SK-N-SH (cell line): Measurements from ENCODE around the gene NELFB. TPM values are rescaled to one million over a fixed set of nuclear protein-coding genes. Genes with fewer than 3 reads are reported as not detected.

Experiments
- CTCF ChIA-PET: fragments of 300-600, 350-600 bp; formaldehyde crosslinking; extraction: SDS; loops from one replicate; lab custom pipeline; 2021; lab: Yijun Ruan, JAX
- POLR2A ChIA-PET: fragments of 350-600 bp; sonication (Branson Sonifier 250); formaldehyde crosslinking; extraction: SDS; loops from one replicate; lab custom pipeline; 2020; ENCODE audit warnings: antibody characterized with exemption, inconsistent platforms; lab: Yijun Ruan, JAX
- DNase-seq: peaks from one replicate; pipeline ENCODE4 v3.0.0; 2012
- H2AFZ ChIP-seq: fragments of 200-600 bp; sonication (generic); 2 replicates; pipeline ENCODE4 v1.8.1; 2016; ENCODE audit warnings: antibody characterized with exemption, mild to moderate bottlenecking, low read depth
- H3F3A ChIP-seq: fragments of 200-600 bp; sonication (generic); replicated peaks from 2 replicates; pipeline ENCODE3; 2016; ENCODE audit warnings: antibody characterized with exemption, mild to moderate bottlenecking; ENCODE audit not compliant: insufficient read depth
- H3K27ac ChIP-seq, 2 experiments: fragments of 200-500 bp in 1 of 2; fragments of 200-600 bp in 1 of 2; sonication (Bioruptor generic) in 1 of 2; sonication (generic), shearing (Covaris generic) in 1 of 2; 2 replicates each; pipeline versions ENCODE4 v1.5.1 to v1.6.1; 2014 to 2016; ENCODE audit warnings: low read depth in 2 of 2, inconsistent platforms in 1 of 2, low read length in 1 of 2, mild to moderate bottlenecking in 1 of 2, mixed read lengths in 1 of 2
- H3K27me3 ChIP-seq: fragments of 200-600 bp; sonication (generic), shearing (Covaris generic); 2 replicates; pipeline ENCODE4 v1.6.1; 2016; ENCODE audit warnings: mixed run types; ENCODE audit not compliant: insufficient read depth
- H3K36me3 ChIP-seq, 2 experiments: fragments of 200-500 bp in 1 of 2; fragments of 200-600 bp in 1 of 2; sonication (Bioruptor generic) in 1 of 2; sonication (generic) in 1 of 2; replicated peaks in 1 of 2; 2 replicates each; pipeline versions ENCODE3 to v1.5.1; 2014 to 2016; ENCODE audit warnings: low read length in 1 of 2, mild to moderate bottlenecking in 1 of 2; ENCODE audit not compliant: insufficient read depth in 2 of 2, control insufficient read depth in 1 of 2
- H3K4me1 ChIP-seq, 2 experiments: fragments of 200-500 bp in 1 of 2; fragments of 200-600 bp in 1 of 2; sonication (Bioruptor generic) in 1 of 2; sonication (generic), shearing (Covaris generic) in 1 of 2; 2 replicates each; pipeline versions ENCODE4 v1.5.1 to v1.6.1; 2014 to 2016; ENCODE audit warnings: low read depth in 1 of 2, low read length in 1 of 2, mixed run types in 1 of 2; ENCODE audit not compliant: insufficient read depth in 2 of 2, control insufficient read depth in 1 of 2
- H3K4me2 ChIP-seq: fragments of 200-600 bp; sonication (generic), shearing (Covaris generic); 2 replicates; pipeline ENCODE4 v1.6.1; 2017; ENCODE audit warnings: mixed run types
- H3K4me3 ChIP-seq, 2 experiments: fragments of 200-500 bp in 1 of 2; fragments of 200-600 bp in 1 of 2; sonication (Bioruptor generic) in 1 of 2; sonication (generic), shearing (Covaris generic) in 1 of 2; 2 replicates each; pipeline versions ENCODE4 v1.5.1 to v1.8.1; 2014 to 2016; ENCODE audit warnings: low read depth in 2 of 2, inconsistent platforms in 1 of 2, low read length in 1 of 2, mild to moderate bottlenecking in 1 of 2, mixed read lengths in 1 of 2, moderate library complexity in 1 of 2
- H3K79me2 ChIP-seq: fragments of 200-600 bp; sonication (generic); 2 replicates; pipeline ENCODE4 v1.8.1; 2017; ENCODE audit warnings: mild to moderate bottlenecking; ENCODE audit not compliant: insufficient read depth
- H3K9ac ChIP-seq: fragments of 200-600 bp; sonication (generic); 2 replicates; pipeline ENCODE4 v1.6.1; 2017; ENCODE audit warnings: mixed run types
- H3K9me2 ChIP-seq: fragments of 200-600 bp; sonication (generic); 2 replicates; pipeline ENCODE4 v1.6.1; 2017; ENCODE audit warnings: mixed run types
- H3K9me3 ChIP-seq: fragments of 200-600 bp; sonication (generic); 2 replicates; pipeline ENCODE4 v1.6.1; 2017; ENCODE audit warnings: mixed run types, mild to moderate bottlenecking, moderate library complexity
- H4K20me1 ChIP-seq: fragments of 200-600 bp; sonication (generic); 2 replicates; pipeline ENCODE4 v1.6.1; 2017; ENCODE audit warnings: mild to moderate bottlenecking, mixed run types; ENCODE audit not compliant: insufficient read depth
- CTCF ChIP-seq: fragments of 200-600 bp; sonication (generic); IDR thresholded peaks from 2 replicates; pipeline ENCODE4 v1.6.1; 2017; ENCODE audit warnings: antibody characterized with exemption, mild to moderate bottlenecking, moderate library complexity
- ELF1 ChIP-seq: IDR thresholded peaks from 2 replicates; pipeline ENCODE4 v1.4.0; 2012
- EP300 ChIP-seq, 2 experiments: IDR thresholded peaks; 2 replicates each; pipeline versions ENCODE4 v1.4.0 to v1.6.1; 2012; ENCODE audit warnings: borderline replicate concordance in 1 of 2, low read depth in 1 of 2, low read length in 1 of 2
- FOXJ3 ChIP-seq: sonication (generic); formaldehyde crosslinking; IDR thresholded peaks from 2 replicates; pipeline ENCODE4 v1.5.1; 2020; ENCODE audit warnings: mild to moderate bottlenecking, missing genetic modification reagents
- FOXM1 ChIP-seq: IDR thresholded peaks from 2 replicates; pipeline ENCODE4 v1.4.0; 2012; ENCODE audit warnings: low read depth, mild to moderate bottlenecking
- IRF3 ChIP-seq: fragments of 150-350 bp; IDR thresholded peaks from 2 replicates; pipeline ENCODE4 v1.6.1; 2016; ENCODE audit warnings: mild to moderate bottlenecking, low read depth, low read length
- JUND ChIP-seq: IDR thresholded peaks from 2 replicates; pipeline ENCODE4 v1.4.0; 2012
- MAX ChIP-seq: IDR thresholded peaks from 2 replicates; pipeline ENCODE4 v1.4.0; 2012; ENCODE audit warnings: low read depth
- MEF2A ChIP-seq: IDR thresholded peaks from 2 replicates; pipeline ENCODE4 v1.4.0; 2012; ENCODE audit warnings: low read depth, borderline replicate concordance
- MXI1 ChIP-seq: IDR thresholded peaks from 2 replicates; pipeline ENCODE4 v1.6.1; 2012; ENCODE audit warnings: mild to moderate bottlenecking, low read depth, low read length, improper control_type of control experiment
- NRF1 ChIP-seq: IDR thresholded peaks from 2 replicates; pipeline ENCODE4 v1.6.1; 2012; ENCODE audit warnings: low read depth, mild to moderate bottlenecking, low read length
- RCOR1 ChIP-seq: fragments of 150-350 bp; IDR thresholded peaks from 2 replicates; pipeline ENCODE4 v1.6.1; 2017; ENCODE audit warnings: antibody characterized with exemption, low read length
- RXRA ChIP-seq: IDR thresholded peaks from 2 replicates; pipeline ENCODE4 v1.4.0; 2012; ENCODE audit warnings: low read depth, mild to moderate bottlenecking, borderline replicate concordance
- SMC3 ChIP-seq: IDR thresholded peaks from 2 replicates; pipeline ENCODE4 v1.6.1; 2012; ENCODE audit warnings: low read depth, low read length, improper control_type of control experiment
- TAF1 ChIP-seq: IDR thresholded peaks from 2 replicates; pipeline ENCODE4 v1.6.1; 2012; ENCODE audit warnings: low read depth, mild to moderate bottlenecking, low read length, moderate library complexity, borderline replicate concordance
- TCF12 ChIP-seq: IDR thresholded peaks from 2 replicates; pipeline ENCODE4 v1.4.0; 2012
- TEAD4 ChIP-seq: IDR thresholded peaks from 2 replicates; pipeline ENCODE4 v1.4.0; 2012; ENCODE audit warnings: mild to moderate bottlenecking, borderline replicate concordance; ENCODE audit not compliant: insufficient read depth
- USF1 ChIP-seq: IDR thresholded peaks from 2 replicates; pipeline ENCODE4 v1.4.0; 2012; ENCODE audit warnings: low read depth, borderline replicate concordance
- YY1 ChIP-seq: IDR thresholded peaks from 2 replicates; pipeline ENCODE4 v1.4.0; 2012; ENCODE audit warnings: low read depth, mild to moderate bottlenecking
- WGBS: methylation state at CpG from one replicate; pipeline ENCODE4 v1.1.6; 2017; ENCODE audit warnings: low lambda C conversion rate; 5-methylcytosine and 5-hydroxymethylcytosine counted together
- polyA plus RNA-seq, 3 experiments: library from polyadenylated mRNA; depleted of rRNA; stranded (reverse); fragments of >200 nt; gene quantifications; 2 replicates each; pipeline ENCODE4 v1.2.3, GENCODE V29; 2012

The NELFB gene
- polyA plus RNA-seq, 1 of the 3 experiments (the other 2 are of a cell fraction), result 62.7 TPM

- TF ChIP-seq RXRA, result no peak
- no peak for TF ChIP-seq TAF1
- TF ChIP-seq MEF2A, result no peak
- no peak for TF ChIP-seq MAX
- TF ChIP-seq RCOR1, result no peak
- TF ChIP-seq IRF3, result no peak
- TF ChIP-seq TCF12, result no peak
- no peak for TF ChIP-seq ELF1
- no peak for TF ChIP-seq JUND
- no peak for TF ChIP-seq TEAD4
- CTCF ChIA-PET, result interaction anchor here (0.7 to 1.7 kb wide), 5 partner anchors 17 to 507 kb away, joined by 3 to 8 read pairs (median 3); no protein-coding TSS in a partner anchor
- 87% methylated on average over 26 of the region's 54 CpGs for WGBS
Measured at GRCh38 chr9:137278061-137278701, 23.1 kb downstream of the NELFB start.

GRCh38 chr9:137278721-137279711, 23.9 kb downstream of the NELFB start:
- ChIA-PET CTCF (interaction anchor here (0.7 to 1.4 kb wide), 4 partner anchors 14 to 507 kb away, joined by 3 read pairs; partner anchors contain the start of genes EXD3 and NOXA1), POLR2A (no interaction called here)
- Histone ChIP-seq H3K27ac (no peak overlapping the region), H4K20me1 (no peaks in the 10 kb centered on the region), H2AFZ (no peak overlapping the region), H3K27me3 (no peaks in the 10 kb centered on the region), H3K36me3 (peaks cover 0 to 3% of the 10 kb centered on the region in 2 experiments), H3K79me2 (no peaks in the 10 kb centered on the region), H3K4me1 (peaks cover 0 to 8% of the 10 kb centered on the region in 2 experiments; a peak in 2 of 4 replicates), H3K9me2 (no peaks in the 10 kb centered on the region), H3K9me3 (no peaks in the 10 kb centered on the region), H3K4me3 (no peak overlapping the region), H3K4me2 (no peak overlapping the region), H3F3A (peaks cover 11% of the 10 kb centered on the region), H3K9ac (no peak overlapping the region)
- WGBS, result 98% methylated on average over 99 of the region's 139 CpGs
- DNase-seq, result peak; percentile 19
- no peak for TF ChIP-seq YY1
- TF ChIP-seq MXI1, result no peak
- no peak for TF ChIP-seq JUND
- TF ChIP-seq ELF1, result no peak
- TF ChIP-seq RCOR1, result no peak
- no peak for TF ChIP-seq NRF1
- no peak for TF ChIP-seq TCF12
- TF ChIP-seq EP300 (IDR thresholded peaks at IDR 0.05; ENCODE audit: borderline replicate concordance in 1 of 2, low read depth in 1 of 2, low read length in 1 of 2), result no peak
- no peak for TF ChIP-seq MAX
- TF ChIP-seq CTCF, result no peak
- TF ChIP-seq FOXJ3 (CRISPR knock-in tag), result no peak
- no peak for TF ChIP-seq SMC3
- no peak for TF ChIP-seq FOXM1
- TF ChIP-seq USF1, result no peak

More at GRCh38 chr9:137278061-137278701, 23.1 kb downstream of the NELFB start:
- peak overlapping the region in 1 of 2 experiments; percentile 2; a peak in 1 of 4 replicates for H3K4me3 ChIP-seq
- peaks cover 0 to 11% of the 10 kb centered on the region in 2 experiments for H3K36me3 ChIP-seq
- H3K4me1 ChIP-seq, result peaks cover 0 to 8% of the 10 kb centered on the region in 2 experiments; a peak in 2 of 4 replicates
- H2AFZ ChIP-seq, result no peak overlapping the region
- H3K4me2 ChIP-seq, result no peak overlapping the region
- H3K9me2 ChIP-seq, result no peaks in the 10 kb centered on the region
- H3F3A ChIP-seq, result peaks cover 14% of the 10 kb centered on the region
- H3K27me3 ChIP-seq, result no peaks in the 10 kb centered on the region
- DNase-seq, result peak; percentile 27
- H3K27ac ChIP-seq, result no peak overlapping the region
- POLR2A ChIA-PET, result no interaction called here
- no peak overlapping the region for H3K9ac ChIP-seq
- no peaks in the 10 kb centered on the region for H3K9me3 ChIP-seq
- H4K20me1 ChIP-seq, result 0 out of 2 replicates have a peak, but pooled peaks cover 2% of the 10 kb centered on the region
- H3K79me2 ChIP-seq, result no peaks in the 10 kb centered on the region
